Liver (tissue), 9 donors: Measurements from ENCODE around the gene SLC22A13. TPM values are rescaled to one million over a fixed set of nuclear protein-coding genes. Genes with fewer than 3 reads are reported as not detected.

Experiments
- DNase-seq: peaks from one replicate; pipeline ENCODE4 v3.0.0-alpha.2; 2017; ENCODE audit warnings: low spot score
- H3K27ac ChIP-seq, 2 donors: one replicate each; pipeline ENCODE4 v1.7.0; 2013; ENCODE audit warnings: inconsistent platforms in 2 of 2, low read length in 2 of 2, control low read depth in 1 of 2, low read depth in 1 of 2, mild to moderate bottlenecking in 1 of 2
- H3K27me3 ChIP-seq, 4 donors: one replicate each; pipeline versions ENCODE4 v1.6.1 to v1.7.0; 2013; ENCODE audit warnings: low read length in 3 of 4, inconsistent platforms in 1 of 4, mild to moderate bottlenecking in 1 of 4, moderate library complexity in 1 of 4; ENCODE audit not compliant: control insufficient read depth in 4 of 4, insufficient read depth in 4 of 4
- H3K36me3 ChIP-seq, 4 donors: one replicate each; pipeline versions ENCODE4 v1.6.1 to v1.7.0; 2013; ENCODE audit warnings: low read length in 3 of 4, mild to moderate bottlenecking in 3 of 4, low read depth in 1 of 4, moderate library complexity in 1 of 4; ENCODE audit not compliant: control insufficient read depth in 4 of 4, insufficient read depth in 3 of 4
- H3K4me1 ChIP-seq, 4 donors: one replicate each; pipeline versions ENCODE4 v1.6.1 to v1.7.0; 2013; ENCODE audit warnings: low read length in 3 of 4, mild to moderate bottlenecking in 3 of 4, moderate library complexity in 1 of 4; ENCODE audit not compliant: control insufficient read depth in 4 of 4, insufficient read depth in 4 of 4
- H3K4me3 ChIP-seq, 3 donors: one replicate each; pipeline versions ENCODE4 v1.6.1 to v1.7.0; 2013; ENCODE audit warnings: low read length in 3 of 3, control low read depth in 1 of 3, low read depth in 1 of 3, mild to moderate bottlenecking in 1 of 3
- H3K9ac ChIP-seq, 2 donors: one replicate each; pipeline ENCODE4 v1.7.0; 2013; ENCODE audit warnings: low read length in 2 of 2, mild to moderate bottlenecking in 2 of 2, moderate library complexity in 2 of 2, control low read depth in 1 of 2, low read depth in 1 of 2
- H3K9me3 ChIP-seq, 4 donors: one replicate each; pipeline versions ENCODE4 v1.6.1 to v1.7.0; 2013; ENCODE audit warnings: low read length in 3 of 4; ENCODE audit not compliant: control insufficient read depth in 4 of 4
- FOXA1 ChIP-seq: IDR thresholded peaks from 2 replicates; pipeline ENCODE4 v1.6.1; 2016; ENCODE audit warnings: antibody characterized with exemption
- GABPA ChIP-seq, 2 donors: IDR thresholded peaks in 1 of 2; conservative IDR thresholded peaks in 1 of 2; 2 replicates each; pipeline ENCODE4 v1.6.1; 2016; ENCODE audit warnings: antibody characterized with exemption in 2 of 2, mild to moderate bottlenecking in 1 of 2, moderate library complexity in 1 of 2
- HNF4A ChIP-seq, 2 donors: conservative IDR thresholded peaks; 2 replicates each; pipeline ENCODE4 v1.6.1; 2016; ENCODE audit warnings: antibody characterized with exemption in 2 of 2, mild to moderate bottlenecking in 2 of 2
- HNF4G ChIP-seq: IDR thresholded peaks from 2 replicates; pipeline ENCODE4 v1.6.1; 2016; ENCODE audit warnings: antibody characterized with exemption
- JUND ChIP-seq, 2 donors: IDR thresholded peaks; 2 replicates each; pipeline ENCODE4 v1.6.1; 2016; ENCODE audit warnings: antibody characterized with exemption in 2 of 2
- NR2F2 ChIP-seq: IDR thresholded peaks from 2 replicates; pipeline ENCODE4 v1.6.1; 2016; ENCODE audit warnings: antibody characterized with exemption
- RAD21 ChIP-seq, 2 donors: IDR thresholded peaks; 2 replicates each; pipeline ENCODE4 v1.6.1; 2016; ENCODE audit warnings: antibody characterized with exemption in 2 of 2, mild to moderate bottlenecking in 2 of 2
- SP1 ChIP-seq: IDR thresholded peaks from 2 replicates; pipeline ENCODE4 v1.6.1; 2018; ENCODE audit warnings: antibody characterized with exemption, mild to moderate bottlenecking
- YY1 ChIP-seq: IDR thresholded peaks from 2 replicates; pipeline ENCODE4 v1.6.1; 2016; ENCODE audit warnings: antibody characterized with exemption, mild to moderate bottlenecking
- WGBS: extraction: QIAGEN DNeasy Blood & Tissue Kit; methylation state at CpG from one replicate; pipeline ENCODE4 v1.1.7; 2013; 5-methylcytosine and 5-hydroxymethylcytosine counted together
- polyA plus RNA-seq, 2 donors: library from polyadenylated mRNA; stranded (reverse) in 1 of 2; unstranded in 1 of 2; fragments of 200-250 nt in 1 of 2; fragments of >200 nt in 1 of 2; fragmentation: Nextera tagmentation in 1 of 2; extraction: Ambion mirVana in 1 of 2; gene quantifications; one replicate each; pipeline versions ENCODE4 v1.2.1 to v1.2.3, GENCODE V29; 2013 to 2015
- total RNA-seq, 2 donors: library from RNA; depleted of rRNA; stranded (reverse); fragments of >200 nt; gene quantifications; one replicate each; pipeline ENCODE4 v1.2.3, GENCODE V29; 2014
- TF ChIP-seq, protein P1 (sequence below): IDR thresholded peaks from 2 replicates; pipeline ENCODE4 v1.6.1; 2016; ENCODE audit warnings: antibody characterized with exemption
- TF ChIP-seq, protein P2 (sequence below): fragments of 150-350 bp; IDR thresholded peaks from 2 replicates; pipeline ENCODE4 v1.5.1; 2017; ENCODE audit warnings: improper control_type of control experiment, low read depth, low read length; ENCODE audit not compliant: missing input control
- TF ChIP-seq, protein P3 (sequence below): IDR thresholded peaks from 2 replicates; pipeline ENCODE4 v1.6.1; 2016; ENCODE audit warnings: antibody characterized with exemption
- TF ChIP-seq, protein P4 (sequence below): IDR thresholded peaks from 2 replicates; pipeline ENCODE4 v1.6.1; 2016; ENCODE audit warnings: antibody characterized with exemption
- donor health status: healthy.
- donor health status: healthy.
- donor health status: healthy.
- donor health status: healthy.
- donor health status: healthy.

SLC22A13 gene
- total and polyA plus RNA-seq, 4 donors, result 0.10 to 0.42 (median 0.14) TPM; not detected in 1

DNA sequence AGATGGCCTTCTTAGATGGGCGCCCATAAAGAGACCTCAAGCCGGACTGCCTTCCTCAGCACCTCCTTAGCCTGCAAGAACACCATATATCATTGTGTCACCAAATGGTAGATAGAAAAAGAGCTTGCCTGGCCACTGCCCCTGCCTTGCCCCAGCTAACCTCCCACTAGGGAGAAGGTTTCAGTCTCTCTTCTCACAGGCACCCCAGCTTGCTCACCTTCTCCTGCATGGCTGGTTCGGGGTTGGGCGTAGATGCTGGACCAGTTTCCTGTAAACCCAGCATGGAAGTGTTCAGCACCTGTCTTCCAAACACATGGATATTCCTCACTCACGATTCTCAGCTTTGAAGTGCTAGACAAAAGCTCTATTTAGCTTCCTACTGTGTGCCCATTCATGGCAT, 13.2 kb downstream of the SLC22A13 start:
- no peak for DNase-seq
- no peaks in the 10 kb centered on the region for H3K27me3 ChIP-seq

DNA sequence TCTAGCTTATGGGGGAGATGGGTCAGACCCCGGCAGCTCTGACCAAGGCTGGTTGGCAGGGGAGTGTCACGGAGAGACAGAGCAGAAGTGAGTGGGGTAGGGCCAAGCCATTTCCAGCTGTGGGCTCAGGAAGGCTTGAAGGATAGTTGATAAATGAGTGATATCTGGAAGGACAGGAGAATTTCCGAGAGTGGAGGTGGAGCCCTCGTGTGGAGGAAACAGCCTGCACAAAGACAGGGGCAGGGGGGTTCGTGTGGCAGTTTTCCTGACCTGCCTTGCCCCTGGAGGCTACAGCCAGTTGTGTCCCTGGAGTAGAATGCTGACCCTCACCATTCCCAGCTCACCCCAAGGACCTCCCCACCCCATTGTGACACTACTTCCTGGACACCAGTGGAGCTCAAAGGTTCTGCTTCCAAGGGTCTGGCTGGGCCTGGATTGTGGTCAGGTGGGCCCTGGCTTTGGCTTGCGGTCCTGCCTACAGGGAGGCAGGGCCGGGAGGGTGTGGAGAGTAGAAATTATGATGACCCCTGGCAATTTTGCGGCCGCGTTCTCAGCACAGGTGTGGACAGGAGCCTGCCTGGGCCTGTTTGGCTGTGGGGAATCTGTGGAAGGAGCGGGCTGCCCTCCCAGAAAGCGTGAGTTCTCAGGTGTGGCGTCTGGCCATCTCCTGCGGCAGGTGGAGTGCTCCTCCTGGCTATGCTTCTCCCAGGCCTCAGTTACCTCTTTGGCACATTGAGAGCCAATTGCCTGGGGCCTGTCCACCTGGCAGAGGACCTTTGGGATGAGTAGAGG, 16.5 kb downstream of the SLC22A13 start, which contains the start of gene SLC22A14:
TSS of gene SLC22A14 (plus strand) at position 400 of the 792 bp plus-strand sequence. CDS start 23,733 bp downstream, outside the sequence.
- 96% methylated on average over 14 of the region's 14 CpGs for WGBS

More for the DNA sequence above, 13.2 kb downstream of the SLC22A13 start:
- Histone ChIP-seq H3K4me1 (no peaks in the 10 kb centered on the region), H3K9me3 (no peaks in the 10 kb centered on the region), H3K9ac (no peak overlapping the region), H3K4me3 (no peak overlapping the region), H3K36me3 (peaks cover 0 to 2% (median 0%) of the 10 kb centered on the region in 4 donors), H3K27ac (no peak overlapping the region)
- TF ChIP-seq HNF4G, result no peak
- 96% methylated on average over 5 of the region's 5 CpGs for WGBS

More for the DNA sequence above, 16.5 kb downstream of the SLC22A13 start, which contains the start of gene SLC22A14:
- Histone ChIP-seq H3K27me3 (no peaks in the 10 kb centered on the region), H3K36me3 (peaks cover 0 to 2% (median 0%) of the 10 kb centered on the region in 4 donors), H3K27ac (no peak within 1 kb of the TSS), H3K9me3 (no peaks in the 10 kb centered on the region), H3K4me3 (no peak within 1 kb of the TSS), H3K9ac (no peak within 1 kb of the TSS), H3K4me1 (no peaks in the 10 kb centered on the region)
- TF ChIP-seq, protein P1, sequence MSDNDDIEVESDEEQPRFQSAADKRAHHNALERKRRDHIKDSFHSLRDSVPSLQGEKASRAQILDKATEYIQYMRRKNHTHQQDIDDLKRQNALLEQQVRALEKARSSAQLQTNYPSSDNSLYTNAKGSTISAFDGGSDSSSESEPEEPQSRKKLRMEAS, result no peak
- no peak for TF ChIP-seq NR2F2
- no peak for TF ChIP-seq HNF4A (conservative IDR thresholded peaks at IDR 0.05)
- TF ChIP-seq, protein P2, sequence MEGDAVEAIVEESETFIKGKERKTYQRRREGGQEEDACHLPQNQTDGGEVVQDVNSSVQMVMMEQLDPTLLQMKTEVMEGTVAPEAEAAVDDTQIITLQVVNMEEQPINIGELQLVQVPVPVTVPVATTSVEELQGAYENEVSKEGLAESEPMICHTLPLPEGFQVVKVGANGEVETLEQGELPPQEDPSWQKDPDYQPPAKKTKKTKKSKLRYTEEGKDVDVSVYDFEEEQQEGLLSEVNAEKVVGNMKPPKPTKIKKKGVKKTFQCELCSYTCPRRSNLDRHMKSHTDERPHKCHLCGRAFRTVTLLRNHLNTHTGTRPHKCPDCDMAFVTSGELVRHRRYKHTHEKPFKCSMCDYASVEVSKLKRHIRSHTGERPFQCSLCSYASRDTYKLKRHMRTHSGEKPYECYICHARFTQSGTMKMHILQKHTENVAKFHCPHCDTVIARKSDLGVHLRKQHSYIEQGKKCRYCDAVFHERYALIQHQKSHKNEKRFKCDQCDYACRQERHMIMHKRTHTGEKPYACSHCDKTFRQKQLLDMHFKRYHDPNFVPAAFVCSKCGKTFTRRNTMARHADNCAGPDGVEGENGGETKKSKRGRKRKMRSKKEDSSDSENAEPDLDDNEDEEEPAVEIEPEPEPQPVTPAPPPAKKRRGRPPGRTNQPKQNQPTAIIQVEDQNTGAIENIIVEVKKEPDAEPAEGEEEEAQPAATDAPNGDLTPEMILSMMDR, result no peak
- no peak for TF ChIP-seq RAD21 (IDR thresholded peaks at IDR 0.05)
- TF ChIP-seq SP1, result no peak
- TF ChIP-seq GABPA (IDR thresholded peaks at IDR 0.05 in 1 of 2, conservative IDR thresholded peaks at IDR 0.05 in 1 of 2), result no peak
- TF ChIP-seq FOXA1, result no peak
- TF ChIP-seq, protein P3, sequence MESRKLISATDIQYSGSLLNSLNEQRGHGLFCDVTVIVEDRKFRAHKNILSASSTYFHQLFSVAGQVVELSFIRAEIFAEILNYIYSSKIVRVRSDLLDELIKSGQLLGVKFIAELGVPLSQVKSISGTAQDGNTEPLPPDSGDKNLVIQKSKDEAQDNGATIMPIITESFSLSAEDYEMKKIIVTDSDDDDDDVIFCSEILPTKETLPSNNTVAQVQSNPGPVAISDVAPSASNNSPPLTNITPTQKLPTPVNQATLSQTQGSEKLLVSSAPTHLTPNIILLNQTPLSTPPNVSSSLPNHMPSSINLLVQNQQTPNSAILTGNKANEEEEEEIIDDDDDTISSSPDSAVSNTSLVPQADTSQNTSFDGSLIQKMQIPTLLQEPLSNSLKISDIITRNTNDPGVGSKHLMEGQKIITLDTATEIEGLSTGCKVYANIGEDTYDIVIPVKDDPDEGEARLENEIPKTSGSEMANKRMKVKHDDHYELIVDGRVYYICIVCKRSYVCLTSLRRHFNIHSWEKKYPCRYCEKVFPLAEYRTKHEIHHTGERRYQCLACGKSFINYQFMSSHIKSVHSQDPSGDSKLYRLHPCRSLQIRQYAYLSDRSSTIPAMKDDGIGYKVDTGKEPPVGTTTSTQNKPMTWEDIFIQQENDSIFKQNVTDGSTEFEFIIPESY, result no peak
- TF ChIP-seq YY1, result no peak
- no peak for TF ChIP-seq HNF4G
- TF ChIP-seq, protein P4, sequence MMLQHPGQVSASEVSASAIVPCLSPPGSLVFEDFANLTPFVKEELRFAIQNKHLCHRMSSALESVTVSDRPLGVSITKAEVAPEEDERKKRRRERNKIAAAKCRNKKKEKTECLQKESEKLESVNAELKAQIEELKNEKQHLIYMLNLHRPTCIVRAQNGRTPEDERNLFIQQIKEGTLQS, result no peak
- no peak for TF ChIP-seq JUND (IDR thresholded peaks at IDR 0.05)
- no peak for DNase-seq
